Trophoblast cell (in vitro differentiated cells and primary cell): ENCODE measurements around the gene SHISA5.

Experiments
- DNase-seq, 2 donors: peaks; one replicate each; pipeline ENCODE4 v3.0.0-alpha.2; 2016
- H2AFZ ChIP-seq: 2 replicates; pipeline ENCODE4 v1.6.1; 2013; ENCODE audit warnings: low read length, moderate library complexity, mild to moderate bottlenecking; ENCODE audit not compliant: insufficient read depth, poor library complexity
- H2AK5ac ChIP-seq: 2 replicates; pipeline ENCODE4 v1.6.1; 2013; ENCODE audit warnings: mild to moderate bottlenecking, low read length
- H2BK120ac ChIP-seq: 2 replicates; pipeline ENCODE4 v1.6.1; 2013; ENCODE audit warnings: low read length, mild to moderate bottlenecking, moderate library complexity; ENCODE audit not compliant: insufficient read depth, poor library complexity
- H2BK12ac ChIP-seq: 2 replicates; pipeline ENCODE4 v1.6.1; 2013; ENCODE audit warnings: mild to moderate bottlenecking, low read length, moderate library complexity
- H2BK5ac ChIP-seq: 2 replicates; pipeline ENCODE4 v1.6.1; 2013; ENCODE audit warnings: low read length, low read depth, moderate library complexity, mild to moderate bottlenecking; ENCODE audit not compliant: poor library complexity
- H3K14ac ChIP-seq: 2 replicates; pipeline ENCODE4 v1.6.1; 2013; ENCODE audit warnings: mild to moderate bottlenecking, low read length
- H3K18ac ChIP-seq: 2 replicates; pipeline ENCODE4 v1.6.1; 2013; ENCODE audit warnings: mild to moderate bottlenecking, low read length
- H3K23ac ChIP-seq: 2 replicates; pipeline ENCODE4 v1.6.1; 2013; ENCODE audit warnings: low read length
- H3K27ac ChIP-seq: 2 replicates; pipeline ENCODE4 v1.5.1; 2013; ENCODE audit warnings: low read depth, mild to moderate bottlenecking, inconsistent platforms, low read length, moderate library complexity
- H3K27me3 ChIP-seq: 2 replicates; pipeline ENCODE4 v1.6.1; 2013; ENCODE audit warnings: inconsistent platforms, mild to moderate bottlenecking, low read length, moderate library complexity; ENCODE audit not compliant: insufficient read depth
- H3K36me3 ChIP-seq, 2 experiments: 1 replicate in 1 of 2; 2 replicates in 1 of 2; pipeline ENCODE4 v1.6.1; 2013; ENCODE audit warnings: low read length in 2 of 2, mild to moderate bottlenecking in 2 of 2, moderate library complexity in 1 of 2; ENCODE audit not compliant: insufficient read depth in 2 of 2, control insufficient read depth in 1 of 2
- H3K4ac ChIP-seq: 2 replicates; pipeline ENCODE4 v1.6.1; 2013; ENCODE audit warnings: low read depth, mild to moderate bottlenecking, low read length, moderate library complexity
- H3K4me1 ChIP-seq, 2 experiments: 1 replicate in 1 of 2; 2 replicates in 1 of 2; pipeline ENCODE4 v1.6.1; 2013; ENCODE audit warnings: low read length in 2 of 2, mild to moderate bottlenecking in 2 of 2, moderate library complexity in 1 of 2; ENCODE audit not compliant: insufficient read depth in 2 of 2, control insufficient read depth in 1 of 2
- H3K4me2 ChIP-seq: 2 replicates; pipeline ENCODE4 v1.6.1; 2013; ENCODE audit warnings: inconsistent platforms, mild to moderate bottlenecking, low read length, moderate library complexity
- H3K4me3 ChIP-seq: 2 replicates; pipeline ENCODE4 v1.5.1; 2013; ENCODE audit warnings: mild to moderate bottlenecking, low read depth, low read length, inconsistent platforms
- H3K79me1 ChIP-seq: one replicate; pipeline ENCODE4 v1.6.1; 2013; ENCODE audit warnings: low read length
- H3K79me2 ChIP-seq: 2 replicates; pipeline ENCODE4 v1.6.1; 2013; ENCODE audit warnings: low read length, mild to moderate bottlenecking; ENCODE audit not compliant: control insufficient read depth, insufficient read depth, poor library complexity
- H3K9ac ChIP-seq: 2 replicates; pipeline ENCODE4 v1.6.1; 2013; ENCODE audit warnings: mild to moderate bottlenecking, low read length
- H3K9me3 ChIP-seq: 2 replicates; pipeline ENCODE4 v1.6.1; 2013; ENCODE audit warnings: low read depth, mild to moderate bottlenecking, control low read depth, inconsistent platforms, low read length; ENCODE audit not compliant: insufficient read depth
- H4K12ac ChIP-seq: 2 replicates; pipeline ENCODE4 v1.6.1; 2013; ENCODE audit warnings: low read depth, mild to moderate bottlenecking, low read length, moderate library complexity
- H4K8ac ChIP-seq: 2 replicates; pipeline ENCODE4 v1.6.1; 2013; ENCODE audit warnings: low read depth, mild to moderate bottlenecking, low read length, moderate library complexity
- H4K91ac ChIP-seq: one replicate; pipeline ENCODE4 v1.6.1; 2013; ENCODE audit warnings: low read depth, mild to moderate bottlenecking, low read length, moderate library complexity
- WGBS: extraction: QIAGEN DNeasy Blood & Tissue Kit; methylation state at CpG from one replicate; pipeline ENCODE4 v1.1.7; 2013; ENCODE audit warnings: missing lambda C conversion rate; ENCODE audit not compliant: insufficient read length, insufficient coverage; ENCODE audit errors: extremely low coverage; 5-methylcytosine and 5-hydroxymethylcytosine counted together

SHISA5 gene

DNA sequence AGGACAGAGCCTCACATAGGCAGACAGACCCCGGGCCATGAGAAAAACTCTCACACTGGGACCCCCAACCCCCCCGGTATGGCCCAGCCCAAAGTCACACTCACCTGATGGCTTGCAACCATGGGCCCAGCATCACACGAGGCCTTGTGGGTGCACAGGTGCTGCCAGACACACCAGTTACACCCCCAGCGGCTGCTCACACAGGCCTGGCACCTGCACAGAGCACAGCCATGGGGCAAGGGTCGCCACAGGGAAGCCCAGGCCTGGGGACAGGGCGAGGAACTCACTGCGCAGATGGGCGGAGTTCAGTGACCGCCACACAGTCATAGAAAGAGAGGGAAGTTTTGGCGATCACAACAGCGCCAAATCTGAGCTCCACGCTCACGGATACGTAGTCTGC lies 83.4 kb downstream of the SHISA5 start:
- Histone ChIP-seq H3K4me1 (peaks cover 5 to 9% of the 10 kb centered on the region in 2 experiments), H4K91ac (no peak overlapping the region), H3K27me3 (no peaks in the 10 kb centered on the region), H3K9me3 (peaks cover 2% of the 10 kb centered on the region), H3K4me2 (no peak overlapping the region), H2AFZ (no peak overlapping the region), H4K8ac (no peak overlapping the region), H2BK120ac (no peak overlapping the region), H3K27ac (no peak overlapping the region), H2BK5ac (no peak overlapping the region), H3K4me3 (no peak overlapping the region), H2BK12ac (no peak overlapping the region), H3K9ac (no peak overlapping the region), H4K12ac (no peak overlapping the region), H3K23ac (no peak overlapping the region), H2AK5ac (no peak overlapping the region), H3K79me2 (peaks cover 7% of the 10 kb centered on the region), H3K79me1 (no peaks in the 10 kb centered on the region), H3K36me3 (peaks cover 80 to 88% of the 10 kb centered on the region in 2 experiments), H3K18ac (no peak overlapping the region), H3K14ac (no peak overlapping the region), H3K4ac (no peak overlapping the region)
- DNase-seq, result no peak
- no CpG with 5 or more reads among the region's 14 CpGs for WGBS

DNA sequence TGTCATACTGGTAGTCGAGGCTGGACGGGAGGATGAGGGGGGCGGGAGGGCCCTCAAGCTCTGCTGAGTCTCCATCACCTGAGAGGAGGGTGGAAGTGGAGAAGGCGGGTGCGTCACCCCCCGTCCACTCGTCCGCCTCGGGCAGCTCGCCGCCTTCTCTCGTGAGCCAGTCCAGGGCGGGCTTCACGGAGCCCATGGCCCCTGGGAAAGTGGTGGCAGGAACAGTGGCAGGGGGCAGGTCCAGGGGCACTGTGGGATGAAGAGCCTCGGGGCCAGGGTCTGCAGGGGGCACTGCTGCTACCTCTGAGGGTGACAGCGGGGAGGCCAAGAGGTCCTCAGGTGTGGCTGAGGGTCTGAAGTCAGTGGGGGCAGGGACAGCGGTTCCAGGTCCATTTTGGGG lies 84.4 kb downstream of the SHISA5 start:
- Histone ChIP-seq H3K23ac (no peak overlapping the region), H3K79me2 (no peaks in the 10 kb centered on the region)

DNA sequence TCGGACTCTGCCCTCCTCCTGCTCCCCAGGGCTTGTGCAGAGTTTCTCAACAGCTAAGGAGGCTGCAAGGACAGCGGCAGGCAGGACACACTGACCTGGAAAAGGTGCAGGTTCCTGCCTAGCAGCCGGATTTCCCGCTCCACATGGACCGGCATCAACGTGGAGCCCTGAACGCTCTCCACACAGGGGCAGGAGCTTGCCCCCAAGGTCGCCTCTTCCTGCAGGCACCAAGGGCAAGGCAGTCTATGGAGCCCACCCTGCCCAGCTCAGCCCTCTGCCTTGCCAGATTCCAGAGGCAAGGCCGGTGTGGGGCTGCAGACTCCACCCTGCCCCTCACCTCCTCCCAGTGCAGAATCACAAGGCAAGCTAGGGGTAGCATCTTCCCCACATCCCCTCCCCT lies 84.8 kb downstream of the SHISA5 start:
- Histone ChIP-seq H3K36me3 (peaks cover 90 to 95% of the 10 kb centered on the region in 2 experiments), H3K18ac (no peak overlapping the region), H2BK12ac (no peak overlapping the region), H2AK5ac (no peak overlapping the region), H3K27ac (no peak overlapping the region), H3K4me1 (no peaks in the 10 kb centered on the region), H3K27me3 (no peaks in the 10 kb centered on the region), H2BK5ac (no peak overlapping the region), H4K12ac (no peak overlapping the region), H2AFZ (no peak overlapping the region), H3K79me2 (no peaks in the 10 kb centered on the region), H3K9me3 (peaks cover 2% of the 10 kb centered on the region), H3K79me1 (no peaks in the 10 kb centered on the region), H3K4me2 (no peak overlapping the region), H3K4me3 (no peak overlapping the region), H4K8ac (no peak overlapping the region), H3K23ac (no peak overlapping the region), H3K14ac (no peak overlapping the region), H3K9ac (no peak overlapping the region), H4K91ac (no peak overlapping the region), H3K4ac (no peak overlapping the region), H2BK120ac (no peak overlapping the region)
- WGBS, result no CpG with 5 or more reads among the region's 9 CpGs
- DNase-seq, result no peak

More for the DNA sequence above, 84.4 kb downstream of the SHISA5 start:
- H2AK5ac ChIP-seq, result no peak overlapping the region
- no peak for DNase-seq
- no peak overlapping the region for H3K27ac ChIP-seq
- H4K12ac ChIP-seq, result no peak overlapping the region
- no peak overlapping the region for H4K8ac ChIP-seq
- peaks cover 2% of the 10 kb centered on the region for H3K9me3 ChIP-seq
- H2AFZ ChIP-seq, result no peak overlapping the region
- no peaks in the 10 kb centered on the region for H3K27me3 ChIP-seq
- WGBS, result no CpG with 5 or more reads among the region's 17 CpGs
- H3K14ac ChIP-seq, result no peak overlapping the region
- no peak overlapping the region for H3K4ac ChIP-seq
- no peaks in the 10 kb centered on the region for H3K79me1 ChIP-seq
- H2BK12ac ChIP-seq, result no peak overlapping the region
- H2BK5ac ChIP-seq, result no peak overlapping the region
- no peak overlapping the region for H3K18ac ChIP-seq
- no peak overlapping the region for H3K4me3 ChIP-seq
- H3K36me3 ChIP-seq, result peaks cover 89 to 94% of the 10 kb centered on the region in 2 experiments
- H3K4me2 ChIP-seq, result no peak overlapping the region
- H4K91ac ChIP-seq, result no peak overlapping the region
- no peaks in the 10 kb centered on the region for H3K4me1 ChIP-seq
- no peak overlapping the region for H2BK120ac ChIP-seq
- H3K9ac ChIP-seq, result no peak overlapping the region

- no peak overlapping the region for H2BK120ac ChIP-seq
- no peak overlapping the region for H3K9ac ChIP-seq
- H3K23ac ChIP-seq, result no peak overlapping the region
- H3K27ac ChIP-seq, result no peak overlapping the region
- H2AFZ ChIP-seq, result no peak overlapping the region
- no peak overlapping the region for H4K8ac ChIP-seq
- no peak overlapping the region for H3K4me2 ChIP-seq
- peak overlapping the region; percentile 31 for H3K4me3 ChIP-seq
- no peak overlapping the region for H4K91ac ChIP-seq
- no peak overlapping the region for H3K18ac ChIP-seq
- H3K9me3 ChIP-seq, result peaks cover 3% of the 10 kb centered on the region
- no peak overlapping the region for H3K4ac ChIP-seq
- peaks cover 90 to 95% of the 10 kb centered on the region in 2 experiments for H3K36me3 ChIP-seq
- no peak overlapping the region for H2AK5ac ChIP-seq
- no peak for DNase-seq
- H2BK5ac ChIP-seq, result no peak overlapping the region
- no peak overlapping the region for H3K14ac ChIP-seq
- no peaks in the 10 kb centered on the region for H3K27me3 ChIP-seq
- no CpG with 5 or more reads among the region's 9 CpGs for WGBS
- H2BK12ac ChIP-seq, result no peak overlapping the region
- no peaks in the 10 kb centered on the region for H3K79me1 ChIP-seq
- H4K12ac ChIP-seq, result no peak overlapping the region
- H3K4me1 ChIP-seq, result no peaks in the 10 kb centered on the region
- H3K79me2 ChIP-seq, result no peaks in the 10 kb centered on the region
Measured at GRCh38 chr3:48418651-48419050, 85.3 kb downstream of the SHISA5 start.
